Transverse colon (tissue), 4 donors: Measurements from ENCODE around the gene PLEKHA6. TPM values are rescaled to one million over a fixed set of nuclear protein-coding genes. Genes with fewer than 3 reads are reported as not detected.

Source experiments
- DNase-seq: peaks from one replicate; pipeline ENCODE4 v3.0.0-alpha.2; 2019
- H3K27ac ChIP-seq, 4 donors: fragments of 200-600 bp; sonication (generic); 2 replicates each; pipeline ENCODE4 v1.5.1; 2016 to 2018; ENCODE audit warnings: inconsistent platforms in 4 of 4
- H3K27me3 ChIP-seq: fragments of 200-600 bp; sonication (generic); 2 replicates; pipeline ENCODE4 v1.5.1; 2017; ENCODE audit warnings: inconsistent platforms
- H3K36me3 ChIP-seq, 4 donors: fragments of 200-600 bp; sonication (generic); 2 replicates each; pipeline ENCODE4 v1.5.1; 2017 to 2019; ENCODE audit warnings: inconsistent platforms in 4 of 4
- H3K4me1 ChIP-seq, 4 donors: fragments of 200-600 bp; sonication (generic); 2 replicates each; pipeline ENCODE4 v1.5.1; 2017 to 2020; ENCODE audit warnings: inconsistent platforms in 4 of 4
- H3K4me3 ChIP-seq, 4 donors: fragments of 200-600 bp; sonication (generic); 1 replicate in 1 of 4; 2 replicates in 3 of 4; pipeline versions ENCODE4 v1.5.1 to v1.6.1; 2017 to 2019; ENCODE audit warnings: inconsistent platforms in 4 of 4
- H3K9me3 ChIP-seq, 2 donors: fragments of 200-600 bp; sonication (generic); 2 replicates each; pipeline ENCODE4 v1.5.1; 2017 to 2019; ENCODE audit warnings: inconsistent platforms in 2 of 2
- CTCF ChIP-seq, 5 experiments: fragments of 200-600 bp in 3 of 5; fragments of 450-650 bp in 2 of 5; sonication (generic) in 3 of 5; IDR thresholded peaks; 1 replicate in 2 of 5; 2 replicates in 3 of 5; pipeline ENCODE4 v1.5.1; 2016 to 2017; ENCODE audit warnings: antibody characterized with exemption in 5 of 5, inconsistent platforms in 3 of 5, mild to moderate bottlenecking in 2 of 5, moderate library complexity in 1 of 5
- EP300 ChIP-seq: sonication (generic); formaldehyde crosslinking; IDR thresholded peaks from one replicate; pipeline ENCODE4 v1.6.1; 2017; ENCODE audit warnings: antibody characterized with exemption, low read depth
- POLR2A ChIP-seq: fragments of 450-650 bp; IDR thresholded peaks from one replicate; pipeline ENCODE4 v1.6.1; 2016; ENCODE audit warnings: antibody characterized with exemption, mild to moderate bottlenecking, moderate library complexity
- POLR2AphosphoS5 ChIP-seq, 3 donors: sonication (generic); formaldehyde crosslinking; IDR thresholded peaks; one replicate each; pipeline ENCODE4 v1.6.1; 2016; ENCODE audit warnings: antibody characterized with exemption in 3 of 3
- WGBS, 2 donors: methylation state at CpG; one replicate each; pipeline ENCODE4 v1.1.5; 2018; ENCODE audit warnings: low coverage in 1 of 2; 5-methylcytosine and 5-hydroxymethylcytosine counted together
- in situ Hi-C, 4 donors: fragments of 200-750 bp; cut with MboI; loops; one replicate each; pipeline versions ENCODE4 v1.15.0 to v1.15.1; 2017; ENCODE audit warnings: low sequenced_read_pairs in 3 of 4, low pct_ligation_motif_present in 1 of 4, low pct_unique_long_range_greater_than_20kb in 1 of 4
- intact Hi-C: fragments of 100-400 bp; cut with DNase I; formaldehyde crosslinking; loops from one replicate; pipeline ENCODE4 v1.15.1; 2023; ENCODE audit warnings: low total_unique reads
- total RNA-seq, 4 donors: library from RNA; depleted of rRNA; stranded (reverse); fragments of >200 nt; gene quantifications; one replicate each; pipeline ENCODE4 v1.1.0, GENCODE V29; 2016

PLEKHA6 gene
- total RNA-seq, 4 donors from 2014 or later, result 58.7 to 209 (median 97.9) TPM

GRCh38 chr1:204370176-204370575, 10.4 kb upstream of the PLEKHA6 start:
- no peak overlapping the region for H3K4me3 ChIP-seq
- no peaks in the 10 kb centered on the region for H3K36me3 ChIP-seq
- in situ Hi-C loops (loop anchor here (25.0 kb wide), 2 partner anchors 108 to 508 kb away; partner anchors contain the start of gene SNRPE (in 3 of the 4)), intact Hi-C loops (no loop called here)
- 80 to 86% methylated on average over 2 to 10 of the region's 10 CpGs for WGBS, 2 donors
- peaks cover 4% of the 10 kb centered on the region for H3K27me3 ChIP-seq
- no peak for DNase-seq
- no peaks in the 10 kb centered on the region for H3K4me1 ChIP-seq
- H3K27ac ChIP-seq, result no peak overlapping the region
- no peak for TF ChIP-seq EP300
- TF ChIP-seq CTCF (IDR thresholded peaks at IDR 0.05), result no peak
- TF ChIP-seq POLR2AphosphoS5 (IDR thresholded peaks at IDR 0.05), result no peak
- TF ChIP-seq POLR2A, result no peak
- no peaks in the 10 kb centered on the region for H3K9me3 ChIP-seq

GRCh38 chr1:204368996-204369726, 9.4 kb upstream of the PLEKHA6 start:
- Histone ChIP-seq H3K4me1 (peaks cover 0 to 7% (median 2%) of the 10 kb centered on the region in 4 donors), H3K27me3 (no peaks in the 10 kb centered on the region), H3K36me3 (no peaks in the 10 kb centered on the region), H3K4me3 (no peak overlapping the region), H3K9me3 (no peaks in the 10 kb centered on the region), H3K27ac (no peak overlapping the region)
- DNase-seq, result no peak
- TF ChIP-seq CTCF (IDR thresholded peaks at IDR 0.05) (no peak), POLR2A (no peak), POLR2AphosphoS5 (IDR thresholded peaks at IDR 0.05) (no peak)
- intact Hi-C loops, result loop anchor here (2.0 kb wide), 1 partner anchor 208 kb away; no protein-coding TSS in a partner anchor
- WGBS, 2 donors, result 71% methylated on average over 13 of the region's 13 CpGs; no CpG with 5 or more reads in 1 of the 2 donors
- in situ Hi-C loops, result loop anchor here (10.0 to 25.0 kb wide), 4 partner anchors 107 to 507 kb away; partner anchors contain the start of genes SNRPE (in 3 of the 4) and REN (in 2 of the 4)

- TF ChIP-seq EP300, result no peak
- TF ChIP-seq POLR2AphosphoS5 (IDR thresholded peaks at IDR 0.05), result no peak
- TF ChIP-seq POLR2A, result no peak
- in situ Hi-C loops (loop anchor here (10.0 to 25.0 kb wide), 4 partner anchors 106 to 506 kb away; partner anchors contain the start of genes SNRPE (in 3 of the 4) and REN (in 2 of the 4)), intact Hi-C loops (loop anchor here (2.0 kb wide), 1 partner anchor 207 kb away; no protein-coding TSS in a partner anchor)
- no peak overlapping the region for H3K4me3 ChIP-seq
- no peak overlapping the region for H3K27ac ChIP-seq
- DNase-seq, result no peak
- H3K9me3 ChIP-seq, result no peaks in the 10 kb centered on the region
- 77 to 78% methylated on average over 4 to 10 of the region's 10 CpGs for WGBS, 2 donors
- H3K36me3 ChIP-seq, result no peaks in the 10 kb centered on the region
- H3K27me3 ChIP-seq, result no peaks in the 10 kb centered on the region
- H3K4me1 ChIP-seq, result peaks cover 5 to 17% (median 12%) of the 10 kb centered on the region in 4 donors
These were observed 8.2 kb upstream of the PLEKHA6 start for GRCh38 chr1:204367956-204368355.

GRCh38 chr1:204367193-204367858, 7.6 kb upstream of the PLEKHA6 start:
- no peak for DNase-seq
- intact Hi-C loops (no loop called here), in situ Hi-C loops (loop anchor here (10.0 to 25.0 kb wide), 4 partner anchors 105 to 505 kb away; partner anchors contain the start of genes SNRPE (in 3 of the 4) and REN (in 2 of the 4))
- Histone ChIP-seq H3K27ac (no peak overlapping the region), H3K4me1 (peaks cover 6 to 19% (median 14%) of the 10 kb centered on the region in 4 donors), H3K27me3 (no peaks in the 10 kb centered on the region), H3K9me3 (no peaks in the 10 kb centered on the region), H3K4me3 (no peak overlapping the region), H3K36me3 (no peaks in the 10 kb centered on the region)
- TF ChIP-seq POLR2AphosphoS5 (IDR thresholded peaks at IDR 0.05), result no peak
- TF ChIP-seq EP300, result no peak
- TF ChIP-seq POLR2A, result no peak
- TF ChIP-seq CTCF (IDR thresholded peaks at IDR 0.05), result no peak
- WGBS, 2 donors, result 58 to 81% methylated on average over 3 to 16 of the region's 16 CpGs
